IMR-90 (cell line): ENCODE results near the gene DOCK4. TPM values are rescaled to one million over a fixed set of nuclear protein-coding genes. Genes with fewer than 3 reads are reported as not detected.

ENCODE experiments used
- ATAC-seq: fragments of 200-7000 bp; cut with Tn5 transposase; 2 replicates; pipeline ENCODE4 v1.9.1; 2020; ENCODE audit warnings: low read depth, mild to moderate bottlenecking, moderate library complexity
- BruUV-seq: library from RNA; stranded (reverse); fragments of 400-500 nt; replicated peaks from 2 replicates; lab custom pipeline; 2021; lab: Mats Ljungman, UMichigan
- CTCF ChIA-PET: fragments of 300-600 bp; formaldehyde crosslinking; extraction: SDS; loops from one replicate; lab custom pipeline; 2021; ENCODE audit warnings: antibody characterized with exemption; lab: Yijun Ruan, JAX
- POLR2A ChIA-PET: fragments of 300-600 bp; sonication (Branson Sonifier 250); formaldehyde crosslinking; loops from one replicate; lab custom pipeline; 2022; ENCODE audit warnings: antibody characterized with exemption; ENCODE audit not compliant: unreplicated experiment; lab: Charles Lee
- DNase-seq: peaks from one replicate; pipeline ENCODE4 v3.0.0; 2013
- H2AFZ ChIP-seq: replicated peaks from 2 replicates; pipeline ENCODE3; 2013; ENCODE audit warnings: low read length, mild to moderate bottlenecking; ENCODE audit not compliant: poor library complexity
- H2AK5ac ChIP-seq: 2 replicates; pipeline ENCODE4 v1.6.1; 2013; ENCODE audit warnings: low read depth, low read length, inconsistent platforms
- H2AK9ac ChIP-seq: replicated peaks from 2 replicates; pipeline ENCODE3; 2013; ENCODE audit warnings: mild to moderate bottlenecking, low read depth, low read length, moderate library complexity; ENCODE audit not compliant: poor library complexity
- H2BK120ac ChIP-seq: 2 replicates; pipeline ENCODE4 v1.6.1; 2013; ENCODE audit warnings: low read depth, low read length, inconsistent platforms
- H2BK15ac ChIP-seq: 3 replicates; pipeline ENCODE4 v1.6.1; 2013; ENCODE audit warnings: low read depth, low read length, inconsistent platforms
- H2BK20ac ChIP-seq: 2 replicates; pipeline ENCODE4 v1.6.1; 2013; ENCODE audit warnings: low read depth, mild to moderate bottlenecking, inconsistent platforms, low read length, moderate library complexity
- H2BK5ac ChIP-seq: 2 replicates; pipeline ENCODE4 v1.6.1; 2013; ENCODE audit warnings: mild to moderate bottlenecking, low read depth, low read length, inconsistent platforms; ENCODE audit not compliant: poor library complexity, severe bottlenecking
- H3K14ac ChIP-seq: replicated peaks from 2 replicates; pipeline ENCODE4 v1.6.1; 2013; ENCODE audit warnings: low read depth, low read length, inconsistent platforms
- H3K18ac ChIP-seq: 2 replicates; pipeline ENCODE4 v1.6.1; 2013; ENCODE audit warnings: low read depth, low read length, control low read depth
- H3K23ac ChIP-seq: 2 replicates; pipeline ENCODE4 v1.6.1; 2013; ENCODE audit warnings: low read depth, low read length, inconsistent platforms
- H3K27ac ChIP-seq: 2 replicates; pipeline ENCODE4 v1.5.1; 2013; ENCODE audit warnings: mild to moderate bottlenecking, control low read depth, low read length; ENCODE audit not compliant: insufficient read depth
- H3K27me3 ChIP-seq: 2 replicates; pipeline ENCODE4 v1.6.1; 2013; ENCODE audit warnings: low read length; ENCODE audit not compliant: control insufficient read depth, insufficient read depth
- H3K36me3 ChIP-seq: 2 replicates; pipeline ENCODE4 v1.6.1; 2013; ENCODE audit warnings: low read length, mixed read lengths; ENCODE audit not compliant: control insufficient read depth, insufficient read depth
- H3K4ac ChIP-seq: 2 replicates; pipeline ENCODE4 v1.6.1; 2013; ENCODE audit warnings: low read depth, low read length, inconsistent platforms
- H3K4me1 ChIP-seq: 2 replicates; pipeline ENCODE4 v1.6.1; 2013; ENCODE audit warnings: low read length, mixed read lengths; ENCODE audit not compliant: control insufficient read depth, insufficient read depth
- H3K4me2 ChIP-seq: 2 replicates; pipeline ENCODE4 v1.6.1; 2013; ENCODE audit warnings: low read depth, mild to moderate bottlenecking, control low read depth, low read length, moderate library complexity
- H3K4me3 ChIP-seq: 2 replicates; pipeline ENCODE4 v1.5.1; 2013; ENCODE audit warnings: low read depth, mild to moderate bottlenecking, control low read depth, low read length, moderate library complexity; ENCODE audit not compliant: insufficient read depth
- H3K56ac ChIP-seq: 2 replicates; pipeline ENCODE4 v1.6.1; 2013; ENCODE audit warnings: low read length, inconsistent platforms; ENCODE audit not compliant: insufficient read depth; ENCODE audit errors: extremely low read depth
- H3K79me1 ChIP-seq, 2 experiments: 2 replicates each; pipeline ENCODE4 v1.6.1; 2013; ENCODE audit warnings: low read length in 2 of 2, inconsistent platforms in 1 of 2, low read depth in 1 of 2
- H3K9ac ChIP-seq: 2 replicates; pipeline ENCODE4 v1.6.1; 2013; ENCODE audit warnings: low read depth, low read length, control low read depth
- H3K9me1 ChIP-seq: 2 replicates; pipeline ENCODE4 v1.6.1; 2013; ENCODE audit warnings: low read length, inconsistent platforms; ENCODE audit not compliant: insufficient read depth
- H3K9me3 ChIP-seq: 2 replicates; pipeline ENCODE4 v1.6.1; 2013; ENCODE audit warnings: low read length; ENCODE audit not compliant: control insufficient read depth, insufficient read depth
- H4K20me1 ChIP-seq: 2 replicates; pipeline ENCODE4 v1.6.1; 2013; ENCODE audit warnings: low read length, inconsistent platforms; ENCODE audit not compliant: insufficient read depth
- H4K5ac ChIP-seq: 2 replicates; pipeline ENCODE4 v1.6.1; 2013; ENCODE audit warnings: mild to moderate bottlenecking, low read depth, low read length, control low read depth
- H4K8ac ChIP-seq, 2 experiments: 2 replicates each; pipeline ENCODE4 v1.6.1; 2013; ENCODE audit warnings: low read depth in 2 of 2, low read length in 2 of 2, control low read depth in 1 of 2, inconsistent platforms in 1 of 2
- H4K91ac ChIP-seq: 2 replicates; pipeline ENCODE4 v1.6.1; 2013; ENCODE audit warnings: low read depth, low read length, inconsistent platforms; ENCODE audit not compliant: insufficient read depth
- BHLHE40 ChIP-seq: fragments of 150-350 bp; IDR thresholded peaks from 2 replicates; pipeline ENCODE4 v1.6.1; 2016; ENCODE audit warnings: mild to moderate bottlenecking, low read depth, low read length
- CEBPB ChIP-seq: IDR thresholded peaks from 2 replicates; pipeline ENCODE4 v1.6.1; 2012; ENCODE audit warnings: low read depth, low read length, improper control_type of control experiment
- CHD1 ChIP-seq: IDR thresholded peaks from 2 replicates; pipeline ENCODE4 v1.6.1; 2012; ENCODE audit warnings: low read depth, low read length, improper control_type of control experiment
- FOS ChIP-seq: fragments of 150-350 bp; IDR thresholded peaks from 2 replicates; pipeline ENCODE4 v1.6.1; 2016; ENCODE audit warnings: low read depth, low read length
- MAFK ChIP-seq: IDR thresholded peaks from 2 replicates; pipeline ENCODE4 v1.6.1; 2012; ENCODE audit warnings: low read depth, low read length, improper control_type of control experiment
- MAZ ChIP-seq: IDR thresholded peaks from 2 replicates; pipeline ENCODE4 v1.6.1; 2012; ENCODE audit warnings: low read depth, mild to moderate bottlenecking, low read length, improper control_type of control experiment, moderate library complexity, borderline replicate concordance
- MXI1 ChIP-seq: IDR thresholded peaks from 2 replicates; pipeline ENCODE4 v1.6.1; 2012; ENCODE audit warnings: low read depth, mild to moderate bottlenecking, low read length, moderate library complexity, borderline replicate concordance
- POLR2A ChIP-seq: IDR thresholded peaks from 2 replicates; pipeline ENCODE4 v1.6.1; 2012; ENCODE audit warnings: mild to moderate bottlenecking, low read depth, low read length
- RCOR1 ChIP-seq: IDR thresholded peaks from 2 replicates; pipeline ENCODE4 v1.6.1; 2012; ENCODE audit warnings: mild to moderate bottlenecking, low read length, improper control_type of control experiment; ENCODE audit not compliant: insufficient replicate concordance
- RFX5 ChIP-seq: IDR thresholded peaks from 2 replicates; pipeline ENCODE4 v1.8.0; 2012; ENCODE audit warnings: low read depth, mild to moderate bottlenecking, low read length, moderate library complexity
- SMC3 ChIP-seq: fragments of 150-350 bp; IDR thresholded peaks from 2 replicates; pipeline ENCODE4 v1.6.1; 2016; ENCODE audit warnings: low read depth, mild to moderate bottlenecking, antibody characterized with exemption, low read length, moderate library complexity
- WGBS, 2 experiments: methylation state at CpG; one replicate each; pipeline versions ENCODE4 v1.1.5 to v1.1.7; 2013; ENCODE audit warnings: missing lambda C conversion rate in 2 of 2; ENCODE audit not compliant: insufficient read length in 1 of 2; ENCODE audit errors: extremely low coverage in 2 of 2; 5-methylcytosine and 5-hydroxymethylcytosine counted together
- dilution Hi-C: fragments of 300-500 bp; cut with HindIII; formaldehyde crosslinking; loops from one replicate; pipeline ENCODE4 v1.14.3; 2018; ENCODE audit warnings: low sequenced_read_pairs; ENCODE audit not compliant: unreplicated experiment
- in situ Hi-C: fragments of 300-500 bp; cut with MboI; formaldehyde crosslinking; loops from 3 replicates; pipeline ENCODE4 v1.14.3; 2019; ENCODE audit warnings: low sequenced_read_pairs, inconsistent platforms, mixed read lengths
- intact Hi-C: fragments of 100-400 bp; cut with micrococcal nuclease; formaldehyde crosslinking; loops from 2 replicates; pipeline ENCODE4 v1.10.0; 2022
- polyA plus RNA-seq, 3 experiments: library from polyadenylated mRNA; depleted of rRNA; stranded (reverse); fragments of >200 nt; gene quantifications; 2 replicates each; pipeline ENCODE4 v1.2.3, GENCODE V29; 2012; ENCODE audit warnings: low replicate concordance in 1 of 3
- total RNA-seq: library from RNA; depleted of rRNA; stranded (reverse); fragments of >200 nt; gene quantifications from 2 replicates; pipeline ENCODE4 v1.2.3, GENCODE V29; 2012
- TF ChIP-seq, protein P1 (sequence below): fragments of 150-350 bp; IDR thresholded peaks from 2 replicates; pipeline ENCODE4 v1.6.1; 2017; ENCODE audit warnings: mild to moderate bottlenecking, antibody characterized with exemption, low read length, low read depth
- TF ChIP-seq, protein P2 (sequence below): conservative IDR thresholded peaks from 2 replicates; pipeline ENCODE4 v1.5.1; 2012; ENCODE audit warnings: mild to moderate bottlenecking, low read depth, low read length, improper control_type of control experiment
- TF ChIP-seq, protein P3 (sequence below): fragments of 150-350 bp; IDR thresholded peaks from 2 replicates; pipeline ENCODE4 v1.6.1; 2016; ENCODE audit warnings: low read depth, mild to moderate bottlenecking, low read length, moderate library complexity, borderline replicate concordance

The DOCK4 gene
- total and polyA plus RNA-seq, 2 of the 4 experiments (the other 2 are of a cell fraction): 4.4 to 12.2 TPM

DNA sequence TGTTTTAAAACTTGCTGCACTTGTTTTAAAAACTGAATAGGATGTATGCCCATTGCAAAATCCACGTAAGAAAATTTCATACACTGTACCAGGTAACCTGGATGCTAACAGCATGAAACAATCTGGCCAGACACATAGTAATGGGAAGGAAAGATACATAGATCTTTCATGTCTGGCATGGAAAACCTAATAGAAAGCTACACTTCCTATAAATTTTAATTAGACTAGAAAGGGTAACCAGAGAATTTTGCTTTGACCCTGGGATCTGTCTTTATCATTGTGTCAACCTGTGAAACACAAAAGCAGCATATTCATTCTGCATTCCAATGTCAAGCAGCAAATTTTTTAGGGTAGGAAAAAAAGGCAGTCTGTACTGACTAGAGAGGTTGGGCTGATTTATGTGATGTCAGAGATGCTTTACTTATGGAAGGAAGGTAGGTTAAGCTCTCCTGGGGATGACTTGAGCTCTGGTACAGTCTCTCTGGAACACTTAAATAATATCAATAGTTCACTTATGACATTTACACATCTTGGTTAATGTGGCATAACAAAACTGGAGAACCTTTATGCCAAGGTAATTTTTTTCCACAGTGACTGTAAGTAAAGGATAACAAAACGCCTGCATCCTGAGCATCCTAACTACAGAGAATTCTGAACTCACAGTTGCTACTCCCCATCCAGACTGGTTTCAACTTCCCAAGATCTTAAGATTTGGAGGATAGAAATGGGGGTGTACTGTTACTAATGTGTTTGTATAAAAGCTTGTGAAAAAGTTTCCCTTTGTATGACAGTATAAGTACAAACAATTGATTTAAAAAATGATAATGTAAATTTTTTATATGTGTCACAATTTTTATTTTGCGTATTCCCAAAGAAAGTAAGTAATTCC lies 44.7 kb downstream of the DOCK4 start:
- Histone ChIP-seq H2BK120ac (no peak overlapping the region), H3K4ac (no peak overlapping the region), H3K4me1 (peaks cover 6% of the 10 kb centered on the region), H4K5ac (no peak overlapping the region), H3K14ac (0 out of 2 replicates have a peak overlapping the region, but pooled peaks have one; percentile 1), H3K18ac (no peak overlapping the region), H2AK5ac (no peak overlapping the region), H3K9me3 (no peaks in the 10 kb centered on the region), H3K9me1 (peaks cover 16% of the 10 kb centered on the region), H3K36me3 (no peaks in the 10 kb centered on the region), H4K8ac (no peak overlapping the region), H3K23ac (no peak overlapping the region), H2BK15ac (no peak overlapping the region), H3K27ac (no peak overlapping the region), H3K9ac (no peak overlapping the region), H2AK9ac (no peak overlapping the region), H3K4me3 (no peak overlapping the region), H3K27me3 (no peaks in the 10 kb centered on the region), H2BK5ac (no peak overlapping the region), H2BK20ac (no peak overlapping the region), H3K4me2 (no peak overlapping the region), H2AFZ (no peak overlapping the region), H3K79me1 (peaks cover 11 to 23% of the 10 kb centered on the region in 2 experiments), H4K91ac (no peak overlapping the region), H3K56ac (no peak overlapping the region), H4K20me1 (no peaks in the 10 kb centered on the region)
- no TSS peak for BruUV-seq
- ChIA-PET CTCF (no interaction called here), POLR2A (no interaction called here)
- in situ Hi-C loops (no loop called here), dilution Hi-C loops (no loop called here), intact Hi-C loops (loop anchor here (5.0 kb wide), 1 partner anchor 44 kb away; no protein-coding TSS in a partner anchor)
- DNase-seq: no peak
- no peak for TF ChIP-seq RCOR1
- TF ChIP-seq MAFK: no peak
- TF ChIP-seq, protein P1, sequence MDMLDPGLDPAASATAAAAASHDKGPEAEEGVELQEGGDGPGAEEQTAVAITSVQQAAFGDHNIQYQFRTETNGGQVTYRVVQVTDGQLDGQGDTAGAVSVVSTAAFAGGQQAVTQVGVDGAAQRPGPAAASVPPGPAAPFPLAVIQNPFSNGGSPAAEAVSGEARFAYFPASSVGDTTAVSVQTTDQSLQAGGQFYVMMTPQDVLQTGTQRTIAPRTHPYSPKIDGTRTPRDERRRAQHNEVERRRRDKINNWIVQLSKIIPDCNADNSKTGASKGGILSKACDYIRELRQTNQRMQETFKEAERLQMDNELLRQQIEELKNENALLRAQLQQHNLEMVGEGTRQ: no peak
- TF ChIP-seq BHLHE40: no peak
- TF ChIP-seq, protein P2, sequence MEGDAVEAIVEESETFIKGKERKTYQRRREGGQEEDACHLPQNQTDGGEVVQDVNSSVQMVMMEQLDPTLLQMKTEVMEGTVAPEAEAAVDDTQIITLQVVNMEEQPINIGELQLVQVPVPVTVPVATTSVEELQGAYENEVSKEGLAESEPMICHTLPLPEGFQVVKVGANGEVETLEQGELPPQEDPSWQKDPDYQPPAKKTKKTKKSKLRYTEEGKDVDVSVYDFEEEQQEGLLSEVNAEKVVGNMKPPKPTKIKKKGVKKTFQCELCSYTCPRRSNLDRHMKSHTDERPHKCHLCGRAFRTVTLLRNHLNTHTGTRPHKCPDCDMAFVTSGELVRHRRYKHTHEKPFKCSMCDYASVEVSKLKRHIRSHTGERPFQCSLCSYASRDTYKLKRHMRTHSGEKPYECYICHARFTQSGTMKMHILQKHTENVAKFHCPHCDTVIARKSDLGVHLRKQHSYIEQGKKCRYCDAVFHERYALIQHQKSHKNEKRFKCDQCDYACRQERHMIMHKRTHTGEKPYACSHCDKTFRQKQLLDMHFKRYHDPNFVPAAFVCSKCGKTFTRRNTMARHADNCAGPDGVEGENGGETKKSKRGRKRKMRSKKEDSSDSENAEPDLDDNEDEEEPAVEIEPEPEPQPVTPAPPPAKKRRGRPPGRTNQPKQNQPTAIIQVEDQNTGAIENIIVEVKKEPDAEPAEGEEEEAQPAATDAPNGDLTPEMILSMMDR: no peak
- TF ChIP-seq CHD1: no peak
- no peak for TF ChIP-seq SMC3
- TF ChIP-seq MXI1: no peak
- no peak for TF ChIP-seq CEBPB
- TF ChIP-seq RFX5: no peak
- no peak for TF ChIP-seq POLR2A
- TF ChIP-seq, protein P3, sequence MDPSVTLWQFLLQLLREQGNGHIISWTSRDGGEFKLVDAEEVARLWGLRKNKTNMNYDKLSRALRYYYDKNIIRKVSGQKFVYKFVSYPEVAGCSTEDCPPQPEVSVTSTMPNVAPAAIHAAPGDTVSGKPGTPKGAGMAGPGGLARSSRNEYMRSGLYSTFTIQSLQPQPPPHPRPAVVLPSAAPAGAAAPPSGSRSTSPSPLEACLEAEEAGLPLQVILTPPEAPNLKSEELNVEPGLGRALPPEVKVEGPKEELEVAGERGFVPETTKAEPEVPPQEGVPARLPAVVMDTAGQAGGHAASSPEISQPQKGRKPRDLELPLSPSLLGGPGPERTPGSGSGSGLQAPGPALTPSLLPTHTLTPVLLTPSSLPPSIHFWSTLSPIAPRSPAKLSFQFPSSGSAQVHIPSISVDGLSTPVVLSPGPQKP: no peak
- TF ChIP-seq FOS: no peak
- no peak for TF ChIP-seq MAZ
- ATAC-seq: no peak
- no CpG with 5 or more reads among the region's 3 CpGs for WGBS, 2 experiments
